Memory B cell (primary cell): ENCODE measurements around the gene CELF1.

Experiments
- ATAC-seq: fragments of 150-1000 bp; cut with Tn5 transposase; 2 replicates; pipeline ENCODE4 v1.10.0; 2021; ENCODE audit warnings: low read depth, mild to moderate bottlenecking, moderate library complexity
- DNase-seq, 2 donors: peaks; one replicate each; pipeline ENCODE4 v3.0.0; 2022; ENCODE audit warnings: low spot score in 2 of 2
- H3K27ac Mint-ChIP-seq: one replicate; pipeline ENCODE4 v1.8.0; 2022; ENCODE audit warnings: mild to moderate bottlenecking, moderate library complexity, mixed read lengths
- H3K27me3 Mint-ChIP-seq: one replicate; pipeline ENCODE4 v1.8.0; 2022; ENCODE audit warnings: mixed read lengths
- H3K36me3 Mint-ChIP-seq: one replicate; pipeline ENCODE4 v1.8.0; 2022; ENCODE audit warnings: mild to moderate bottlenecking, mixed read lengths
- H3K4me1 Mint-ChIP-seq: one replicate; pipeline ENCODE4 v1.8.0; 2022; ENCODE audit warnings: mixed read lengths
- H3K4me3 Mint-ChIP-seq: one replicate; pipeline ENCODE4 v1.8.0; 2022; ENCODE audit warnings: mild to moderate bottlenecking, moderate library complexity, mixed read lengths
- H3K9me3 Mint-ChIP-seq: one replicate; pipeline ENCODE4 v1.8.0; 2022; ENCODE audit warnings: mixed read lengths

CELF1 gene

DNA sequence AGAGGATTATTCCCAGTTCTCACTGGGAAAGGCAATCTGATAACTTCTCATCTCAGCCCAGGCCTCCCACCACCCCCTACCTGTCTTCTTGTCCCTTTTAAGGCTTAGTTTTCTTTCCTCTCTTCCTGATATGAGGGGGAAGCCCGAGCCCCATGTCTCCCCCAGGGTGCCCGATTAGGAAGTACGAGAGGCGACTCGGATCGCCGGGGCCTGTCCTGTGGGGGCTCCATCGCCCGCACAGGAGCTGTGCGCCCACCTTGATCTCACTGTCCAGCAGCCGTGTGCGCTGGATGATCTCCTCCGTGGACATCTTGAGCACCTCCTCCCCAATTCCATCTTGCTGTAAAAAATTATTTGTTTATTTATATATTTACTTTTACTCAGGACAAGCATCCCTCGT is 127.3 kb downstream of the CELF1 start:
- Mint-ChIP-seq H3K36me3 (peaks cover 20% of the 10 kb centered on the region), H3K27me3 (no peaks in the 10 kb centered on the region), H3K9me3 (no peaks in the 10 kb centered on the region), H3K27ac (peak overlapping the region; percentile 97), H3K4me1 (peaks cover 19% of the 10 kb centered on the region), H3K4me3 (peak overlapping the region; percentile 96)
- DNase-seq (no peak), ATAC-seq (no peak)

DNA sequence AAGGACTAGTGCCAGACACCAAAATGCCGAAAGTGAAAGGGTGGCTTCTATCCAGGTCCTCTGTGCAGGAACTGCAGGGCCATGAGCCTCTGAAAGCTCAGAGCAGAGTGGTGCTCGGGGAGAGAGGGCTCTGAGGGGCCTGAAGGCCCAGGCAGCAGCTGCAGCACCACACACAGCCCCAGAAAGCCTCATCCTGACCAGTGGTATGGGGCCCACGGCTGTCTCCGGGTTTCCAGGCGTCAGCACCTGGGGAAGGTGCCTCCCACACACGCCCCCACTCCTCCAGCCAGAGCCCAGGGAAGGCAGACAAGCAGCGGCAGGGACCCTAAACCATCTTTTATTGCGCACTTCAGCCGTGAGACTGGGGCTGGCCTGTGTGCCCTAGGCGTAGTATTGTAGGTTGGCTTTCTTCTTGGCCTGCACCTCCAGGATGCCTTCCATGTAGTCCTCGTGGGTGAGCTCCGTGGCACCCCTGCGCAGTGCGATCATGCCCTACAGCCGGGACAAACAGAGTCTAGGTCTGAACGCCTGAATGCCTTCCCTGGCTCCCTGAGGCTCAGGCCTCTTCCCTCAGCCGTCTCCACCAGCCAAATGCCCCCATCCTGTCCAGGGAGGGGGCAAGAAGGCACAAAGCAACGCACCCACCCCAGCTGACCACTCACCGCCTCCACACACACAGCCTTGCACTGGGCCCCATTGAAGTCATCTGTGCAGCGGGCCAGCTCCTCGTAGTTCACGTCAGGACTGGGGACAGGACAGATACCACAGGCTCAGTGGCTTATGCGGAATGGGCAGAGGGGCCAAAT is 134.3 kb downstream of the CELF1 start:
- Mint-ChIP-seq H3K27me3 (no peaks in the 10 kb centered on the region), H3K4me1 (no peaks in the 10 kb centered on the region), H3K9me3 (no peaks in the 10 kb centered on the region), H3K4me3 (no peak overlapping the region), H3K27ac (no peak overlapping the region), H3K36me3 (peaks cover 25% of the 10 kb centered on the region)
- no peak for ATAC-seq
- no peak for DNase-seq

- H3K27ac Mint-ChIP-seq = no peak overlapping the region
- DNase-seq (no peak), ATAC-seq (no peak)
- no peak overlapping the region for H3K4me3 Mint-ChIP-seq
- H3K9me3 Mint-ChIP-seq = no peaks in the 10 kb centered on the region
- no peaks in the 10 kb centered on the region for H3K4me1 Mint-ChIP-seq
- peaks cover 28% of the 10 kb centered on the region for H3K36me3 Mint-ChIP-seq
- no peaks in the 10 kb centered on the region for H3K27me3 Mint-ChIP-seq
These were observed 135.2 kb downstream of the CELF1 start for GRCh38 chr11:47417712-47418111.

DNA sequence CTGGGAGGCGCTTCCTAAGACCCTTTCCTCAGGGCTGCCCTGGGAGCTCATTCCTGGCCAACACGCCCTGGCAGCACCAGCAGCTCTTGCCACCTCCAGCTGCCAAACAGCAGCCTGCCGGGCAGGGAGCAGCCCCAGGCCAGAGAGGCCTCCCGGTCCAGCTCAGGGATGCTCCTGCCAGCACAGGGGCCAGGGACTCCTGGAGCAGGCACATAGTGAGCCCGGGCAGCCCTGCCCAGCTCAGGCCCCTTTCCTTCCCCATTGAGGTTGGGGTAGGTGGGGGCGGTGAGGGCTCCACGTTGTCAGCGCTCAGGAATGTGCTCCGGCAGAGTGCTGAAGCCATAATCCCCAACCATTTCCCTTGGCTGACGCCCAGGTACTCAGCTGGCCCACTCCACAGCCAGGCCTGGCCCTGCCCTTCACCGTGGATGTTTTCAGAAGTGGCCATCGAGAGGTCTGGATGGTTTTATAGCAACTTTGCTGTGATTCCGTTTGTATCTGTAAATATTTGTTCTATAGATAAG is 136.9 kb downstream of the CELF1 start:
- H3K4me3 Mint-ChIP-seq = no peak overlapping the region
- H3K9me3 Mint-ChIP-seq = no peaks in the 10 kb centered on the region
- no peaks in the 10 kb centered on the region for H3K27me3 Mint-ChIP-seq
- ATAC-seq = no peak
- H3K36me3 Mint-ChIP-seq = peaks cover 23% of the 10 kb centered on the region
- H3K27ac Mint-ChIP-seq = no peak overlapping the region
- H3K4me1 Mint-ChIP-seq = peaks cover 4% of the 10 kb centered on the region
- DNase-seq = no peak
